ENCODE measurements around the gene TCP11L2.
"Not testable (repeated sequence)": the region's sequence is repeated elsewhere in the genome, so short reads cannot be mapped to it uniquely, and the experiment has no call there.

The TCP11L2 gene

GRCh38 chr12:106284358-106285105 lies 18.0 kb upstream of the TCP11L2 start:
- no peak for DNase-seq

GRCh38 chr12:106285982-106286381 lies 16.6 kb upstream of the TCP11L2 start:
- no peak for DNase-seq

- DNase-seq = not testable (repeated sequence)
Observed at GRCh38 chr12:106286576-106287162, 15.9 kb upstream of the TCP11L2 start.

GRCh38 chr12:106287364-106287763 lies 15.2 kb upstream of the TCP11L2 start:
- DNase-seq = no peak

GRCh38 chr12:106288101-106288493 lies 14.4 kb upstream of the TCP11L2 start:
- no peak for DNase-seq

GRCh38 chr12:106288494-106289195 lies 13.9 kb upstream of the TCP11L2 start:
- DNase-seq = no peak

- no peak for DNase-seq
Observed at GRCh38 chr12:106289196-106289681, 13.3 kb upstream of the TCP11L2 start.

- no peak for DNase-seq
Observed at GRCh38 chr12:106290666-106291065, 11.9 kb upstream of the TCP11L2 start.

GRCh38 chr12:106291342-106291741 lies 11.2 kb upstream of the TCP11L2 start:
- no peak for DNase-seq

GRCh38 chr12:106292339-106292738 lies 10.2 kb upstream of the TCP11L2 start:
- no peak for DNase-seq

- DNase-seq = no peak
Observed at GRCh38 chr12:106296179-106296877, 6.2 kb upstream of the TCP11L2 start.

- DNase-seq = no peak
Observed at GRCh38 chr12:106297075-106297474, 5.5 kb upstream of the TCP11L2 start.

- DNase-seq = no peak
Observed at GRCh38 chr12:106297681-106298080, 4.9 kb upstream of the TCP11L2 start.

GRCh38 chr12:106299202-106299774 lies 3.2 kb upstream of the TCP11L2 start:
- DNase-seq = no peak

- no peak for DNase-seq
Observed at GRCh38 chr12:106300761-106301160, 1.8 kb upstream of the TCP11L2 start.

- no peak for DNase-seq
Observed at GRCh38 chr12:106301241-106301610, 1.3 kb upstream of the TCP11L2 start.

- no peak for DNase-seq
Observed at GRCh38 chr12:106301611-106302321, 767 bp upstream of the TCP11L2 start.

GRCh38 chr12:106303202-106303820 lies 778 bp downstream of the TCP11L2 start:
- DNase-seq = no peak

- DNase-seq = no peak
Observed at GRCh38 chr12:106304001-106304421, 1.5 kb downstream of the TCP11L2 start.

GRCh38 chr12:106304797-106305196 lies 2.3 kb downstream of the TCP11L2 start:
- DNase-seq = no peak

- DNase-seq = no peak
Observed at GRCh38 chr12:106305376-106305775, 2.8 kb downstream of the TCP11L2 start.

GRCh38 chr12:106307181-106307580 lies 4.6 kb downstream of the TCP11L2 start:
- DNase-seq = no peak

All from GOT3 (cell line).